ENCODE data around the gene CLCN7.

CLCN7 gene

DNA sequence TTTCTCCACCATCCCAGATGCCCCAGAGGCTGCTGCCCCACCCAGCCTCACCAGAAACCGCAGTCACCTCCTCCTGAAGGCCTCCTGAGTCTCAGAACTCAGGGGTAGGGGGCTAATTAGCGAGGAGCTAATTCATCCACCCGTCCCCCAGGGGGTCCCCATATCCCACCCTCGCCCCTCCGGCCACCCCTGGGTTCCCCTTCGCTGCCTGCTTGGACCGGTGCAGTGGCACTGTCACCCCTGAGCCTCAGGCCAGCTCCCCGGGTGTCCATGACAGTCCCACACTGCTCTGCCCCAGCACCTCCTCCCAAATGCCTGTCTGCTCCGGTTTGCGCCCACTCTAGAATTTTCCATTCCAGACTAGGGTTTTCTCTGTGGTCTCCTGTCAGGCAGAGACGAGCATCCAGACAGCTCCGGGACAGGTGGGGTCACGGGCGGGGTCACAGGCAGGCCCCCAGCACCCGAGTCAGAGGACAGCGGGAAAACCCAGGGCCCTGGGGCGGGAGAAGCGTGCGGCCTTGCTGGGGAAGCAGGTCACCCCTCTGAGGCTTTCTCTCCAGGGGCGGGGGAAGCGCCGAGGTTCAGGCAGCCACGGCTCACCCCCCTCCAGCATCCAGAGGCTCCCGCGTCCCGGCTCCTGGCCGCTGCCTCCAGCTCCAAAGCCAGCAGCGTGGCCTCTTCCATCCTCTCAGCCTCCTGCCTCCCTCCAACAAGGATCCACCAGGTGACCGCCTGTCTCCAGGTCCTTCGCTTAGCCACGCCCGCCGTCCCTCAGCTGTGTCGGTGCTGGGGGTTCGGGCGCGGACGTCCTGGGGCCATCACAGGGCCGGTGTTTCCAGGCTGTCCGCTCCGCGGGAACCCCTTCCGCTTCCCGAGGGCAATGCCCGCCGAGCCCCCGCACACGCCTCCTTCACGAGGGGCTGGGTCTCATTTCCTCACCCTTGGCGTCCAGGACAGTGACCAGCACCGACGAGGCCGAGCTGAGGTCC, 47.1 kb downstream of the CLCN7 start:
- DNase-seq: no peak

GRCh38 chr16:1426734-1427471, 47.9 kb downstream of the CLCN7 start:
- DNase-seq: no peak

- DNase-seq: no peak
These were observed 49.0 kb downstream of the CLCN7 start for GRCh38 chr16:1425616-1426370.

DNA sequence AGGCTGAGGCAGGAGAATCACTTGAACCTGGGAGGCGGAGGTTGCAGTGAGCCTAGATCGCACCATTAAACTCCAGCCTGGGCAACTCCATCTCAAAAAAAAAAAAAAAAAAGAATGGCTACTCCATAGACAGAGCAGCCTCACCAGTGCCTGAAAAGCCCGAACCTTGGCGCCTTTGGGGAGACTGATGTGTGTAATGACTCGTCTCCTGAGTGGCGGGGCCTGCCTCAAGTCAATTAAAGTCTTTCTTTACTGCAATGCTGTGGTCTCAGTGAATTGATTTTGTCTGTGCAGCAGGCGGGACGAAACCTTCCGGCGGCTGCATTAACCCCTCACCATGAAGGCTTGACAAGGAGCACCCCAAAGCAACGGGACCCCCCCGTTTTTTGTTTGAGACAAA, 50.8 kb downstream of the CLCN7 start:
- DNase-seq: no peak

- no peak for DNase-seq
These were observed 52.8 kb downstream of the CLCN7 start for GRCh38 chr16:1422076-1422475.

DNA sequence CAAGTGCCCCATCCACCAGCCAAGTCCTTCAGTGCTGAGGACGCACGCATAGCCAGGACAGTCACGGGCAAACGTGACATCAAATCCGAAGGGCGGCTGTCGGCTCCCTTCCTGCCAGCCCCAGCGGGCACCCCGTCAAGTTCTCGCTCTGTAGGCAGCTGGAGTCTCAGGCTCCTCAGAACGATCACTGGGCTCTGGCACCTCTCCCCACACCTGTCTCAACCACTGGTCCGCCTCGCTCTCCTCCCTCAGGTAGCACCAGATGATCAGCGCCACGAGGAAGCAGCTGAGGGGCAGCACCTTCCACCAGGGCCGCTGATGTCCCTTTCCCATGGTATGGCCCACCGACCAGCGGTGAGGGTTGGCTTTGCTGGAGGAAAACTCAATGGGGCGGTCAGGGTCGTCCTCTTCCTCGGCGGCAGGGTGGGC, 54.7 kb downstream of the CLCN7 start:
- DNase-seq: no peak

DNA sequence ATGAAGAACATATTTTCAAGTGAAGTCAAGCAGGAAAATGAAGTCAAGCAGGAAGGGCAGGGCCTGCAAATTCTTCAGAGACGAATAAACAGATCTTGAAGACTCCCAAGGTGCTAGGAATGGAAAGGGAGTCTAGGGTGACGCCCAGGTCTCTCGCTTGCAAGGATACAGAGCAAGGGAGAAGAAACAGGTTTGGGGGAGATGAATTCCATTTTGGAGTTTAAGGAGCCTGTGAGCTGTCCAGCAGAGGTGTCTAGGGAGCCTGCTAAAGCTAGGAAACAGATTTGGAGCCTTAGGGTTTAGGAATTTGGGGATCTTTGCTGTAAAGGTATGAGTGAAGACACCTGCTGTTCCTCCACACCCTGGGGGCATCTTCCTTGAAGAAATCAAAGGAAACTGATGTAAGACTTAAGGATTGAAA, 58.3 kb downstream of the CLCN7 start:
- no peak for DNase-seq

- no peak for DNase-seq
These were observed 60.1 kb downstream of the CLCN7 start, which contains the start of gene UNKL for GRCh38 chr16:1414532-1415260. Gene UNKL (minus strand): TSS chr16:1414704. CDS start chr16:1414691, 13 bp downstream.

- DNase-seq: no peak
These were observed 60.9 kb downstream of the CLCN7 start for GRCh38 chr16:1413684-1414531.

GRCh38 chr16:1412847-1413246, 62.0 kb downstream of the CLCN7 start:
- no peak for DNase-seq

DNA sequence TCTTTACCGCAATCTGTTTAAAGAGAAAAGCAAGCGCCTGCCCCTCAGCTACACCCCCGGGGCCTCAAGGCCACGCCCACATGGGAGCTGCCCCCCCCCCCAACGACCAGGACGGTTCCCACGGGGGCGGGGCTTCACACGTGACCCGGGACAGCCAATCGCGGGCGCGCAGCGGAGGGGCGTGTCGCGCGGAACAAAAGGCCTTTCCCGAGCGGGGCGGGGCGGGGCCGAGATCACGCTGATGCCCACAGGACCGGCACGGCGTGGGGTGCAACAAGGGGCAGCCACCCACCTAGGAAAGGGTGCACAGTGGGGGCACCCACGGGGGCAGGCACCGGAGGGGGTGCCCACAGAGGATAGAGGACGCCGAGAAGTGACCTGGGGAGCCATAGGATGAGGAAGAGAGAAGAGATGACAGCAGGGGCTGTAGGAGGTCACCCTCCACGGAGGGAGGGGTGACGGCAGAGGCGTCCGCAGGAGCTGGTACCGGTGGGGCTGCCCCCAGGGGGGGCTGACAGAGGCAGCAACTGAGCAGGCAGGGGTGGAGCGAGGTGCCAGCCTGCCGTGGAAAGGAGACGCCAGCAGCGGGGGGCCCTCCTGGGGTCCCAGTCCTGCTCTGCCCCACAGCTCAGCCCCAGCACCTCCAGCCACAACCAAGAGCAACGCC, 66.5 kb downstream of the CLCN7 start:
- DNase-seq: peak; percentile 62

DNA sequence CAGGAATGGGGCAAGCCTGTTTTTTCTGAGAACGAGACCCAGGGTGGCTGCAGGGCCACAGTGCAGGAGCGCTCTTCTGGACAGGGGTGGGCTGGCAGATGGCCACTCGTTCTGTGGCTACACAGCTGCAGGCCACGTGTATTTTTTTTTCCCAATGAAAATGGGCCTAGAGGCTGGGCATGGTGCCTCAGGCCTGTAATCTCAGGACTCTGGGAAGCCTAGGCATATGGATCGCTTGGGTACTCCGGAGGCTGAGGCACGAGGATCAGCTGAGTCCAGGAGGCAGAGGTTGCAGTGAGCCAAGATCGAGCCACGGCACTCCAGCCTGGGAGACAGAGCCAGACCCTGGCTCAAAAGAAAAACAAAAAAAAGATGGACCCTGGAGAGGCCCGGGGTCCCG, 67.1 kb downstream of the CLCN7 start:
- no peak for DNase-seq

GRCh38 chr16:1403733-1404132, 71.1 kb downstream of the CLCN7 start:
- DNase-seq: no peak

- DNase-seq: no peak
These were observed 71.8 kb downstream of the CLCN7 start for GRCh38 chr16:1403036-1403435.

DNA sequence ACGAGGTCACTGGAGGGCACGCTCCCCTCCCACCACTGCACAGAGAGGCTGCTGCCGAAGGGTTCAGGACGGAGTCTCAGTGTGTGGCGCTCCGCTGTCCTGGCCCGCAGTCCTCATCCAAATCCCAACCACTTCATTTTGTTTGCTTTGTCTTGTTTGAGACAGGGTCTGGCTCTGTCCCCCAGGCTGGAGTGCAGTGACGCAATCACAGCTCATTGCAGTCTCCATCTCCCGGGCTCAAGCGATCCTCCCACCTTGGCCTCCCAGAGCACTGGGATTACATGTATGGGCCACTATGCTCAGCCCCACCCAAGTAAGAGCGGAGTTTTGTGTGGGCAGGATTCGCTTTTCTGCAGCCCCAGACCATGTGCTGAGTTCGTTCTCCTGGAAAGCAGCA, 73.1 kb downstream of the CLCN7 start:
- DNase-seq: no peak

- no peak for DNase-seq
These were observed 73.6 kb downstream of the CLCN7 start for GRCh38 chr16:1401061-1401757.

DNA sequence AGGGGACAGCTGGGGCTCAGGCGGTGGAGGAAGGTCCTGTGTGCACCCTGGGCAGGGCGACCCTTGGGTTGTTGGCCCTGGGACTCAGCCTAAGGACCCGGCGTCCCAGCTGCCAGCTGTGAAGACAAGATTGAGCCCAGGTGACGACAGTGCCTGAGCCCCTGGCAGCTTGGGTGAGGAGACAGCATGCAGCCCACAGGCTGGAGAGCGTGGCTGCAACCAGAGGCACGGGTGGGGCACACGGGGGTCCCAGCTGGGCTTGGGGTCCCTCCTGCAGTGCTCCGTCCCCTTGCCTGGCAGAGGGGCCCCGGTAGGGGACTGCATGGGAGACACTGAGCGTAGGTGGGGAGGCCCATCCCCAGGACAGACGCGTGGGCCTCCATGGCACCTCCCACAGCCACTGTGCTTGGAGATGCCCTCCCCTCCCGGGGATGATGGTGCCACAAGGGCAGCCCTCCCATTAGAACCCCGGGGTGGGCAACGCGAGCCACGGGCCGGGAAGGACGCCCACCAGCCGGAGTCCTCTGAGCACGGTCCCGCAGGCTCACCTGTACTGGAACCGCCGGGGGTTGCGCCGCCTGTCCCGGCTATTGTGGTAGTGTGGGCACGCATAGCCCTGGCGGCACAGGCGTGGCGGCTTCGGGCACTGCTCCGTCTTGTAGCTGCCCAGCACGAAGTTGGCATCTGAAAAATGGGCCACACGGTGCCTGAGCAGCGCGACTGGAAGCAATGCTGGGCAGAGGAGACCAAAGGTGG, 75.8 kb downstream of the CLCN7 start:
- no peak for DNase-seq

- no peak for DNase-seq
These were observed 76.5 kb downstream of the CLCN7 start for GRCh38 chr16:1398351-1398750.

DNA sequence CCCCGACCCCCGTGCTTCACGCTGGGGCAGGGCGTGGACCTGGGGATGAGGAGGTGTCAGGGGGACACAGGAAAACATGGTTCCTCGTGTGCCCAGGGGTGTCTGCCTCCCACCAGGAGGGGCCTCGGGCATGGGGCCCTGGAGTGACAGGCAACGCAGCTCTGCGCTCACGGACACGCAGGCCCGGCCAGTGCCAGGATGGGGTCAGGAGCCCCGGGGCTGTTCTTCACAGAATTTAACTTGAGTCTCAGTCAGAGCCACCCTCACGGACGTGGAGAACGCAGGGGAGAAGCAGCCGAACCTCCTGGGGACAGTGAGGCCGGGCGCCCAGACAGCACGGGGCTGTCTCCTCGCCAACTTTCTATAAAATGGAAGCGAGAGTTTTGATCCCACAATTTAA, 77.0 kb downstream of the CLCN7 start:
- no peak for DNase-seq

Measured in SHP77 treated with DMSO at 0.1 percent for 48 hours (cell line).